SH-SY5Y (cell line): ENCODE data around the gene ZNRF3.

Experiments used
- GATA2 ChIP-seq: IDR thresholded peaks from 2 replicates; pipeline ENCODE4 v1.6.1; 2011; ENCODE audit warnings: mild to moderate bottlenecking, low read depth, low read length
- GATA3 ChIP-seq: IDR thresholded peaks from 2 replicates; pipeline ENCODE4 v1.6.1; 2011; ENCODE audit warnings: low read depth, mild to moderate bottlenecking, low read length, moderate library complexity

- TF ChIP-seq GATA2 (no peak), GATA3 (no peak)
Observed at GRCh38 chr22:28989035-28989464, 105.7 kb downstream of the ZNRF3 start.
